Suppressor macrophage treated with lipopolysaccharide for 4 hours (primary cell): Measurements from ENCODE around the gene FBXO45.
A peak's percentile ranks its signal among the peaks of the same experiment; 100 is the strongest.
"Not testable (repeated sequence)": the region's sequence is repeated elsewhere in the genome, so short reads cannot be mapped to it uniquely, and the experiment has no call there.

Experiments
- DNase-seq: peaks from one replicate; pipeline ENCODE4 v3.0.0-alpha.2; 2020

FBXO45 gene

GRCh38 chr3:196620161-196620604 lies 51.7 kb downstream of the FBXO45 start:
- peak; percentile 94 for DNase-seq

GRCh38 chr3:196620684-196621083 lies 52.2 kb downstream of the FBXO45 start:
- DNase-seq: no peak

- DNase-seq: peak; percentile 42
These were observed 53.2 kb downstream of the FBXO45 start for GRCh38 chr3:196621611-196622010.

- peak; percentile 93 for DNase-seq
These were observed 55.8 kb downstream of the FBXO45 start for GRCh38 chr3:196624067-196624790.

- peak; percentile 91 for DNase-seq
These were observed 56.4 kb downstream of the FBXO45 start for GRCh38 chr3:196624907-196625306.

GRCh38 chr3:196625331-196625730 lies 56.9 kb downstream of the FBXO45 start:
- peak; percentile 40 for DNase-seq

- DNase-seq: no peak
These were observed 59.4 kb downstream of the FBXO45 start for GRCh38 chr3:196627918-196628231.

- DNase-seq: peak; percentile 69
These were observed 60.8 kb downstream of the FBXO45 start for GRCh38 chr3:196629228-196629627.

GRCh38 chr3:196631682-196632045 lies 63.2 kb downstream of the FBXO45 start:
- no peak for DNase-seq

GRCh38 chr3:196632046-196632751 lies 63.7 kb downstream of the FBXO45 start:
- peak; percentile 92 for DNase-seq

- DNase-seq: no peak
These were observed 65.2 kb downstream of the FBXO45 start for GRCh38 chr3:196633555-196634151.

GRCh38 chr3:196634224-196634623 lies 65.8 kb downstream of the FBXO45 start:
- DNase-seq: peak; percentile 96

GRCh38 chr3:196634829-196635228 lies 66.4 kb downstream of the FBXO45 start:
- no peak for DNase-seq

- no peak for DNase-seq
These were observed 68.2 kb downstream of the FBXO45 start for GRCh38 chr3:196636369-196637349.

- not testable (repeated sequence) for DNase-seq
These were observed 69.5 kb downstream of the FBXO45 start for GRCh38 chr3:196637941-196638340.
